ENCODE measurements around the gene IER5.

IER5 gene

DNA sequence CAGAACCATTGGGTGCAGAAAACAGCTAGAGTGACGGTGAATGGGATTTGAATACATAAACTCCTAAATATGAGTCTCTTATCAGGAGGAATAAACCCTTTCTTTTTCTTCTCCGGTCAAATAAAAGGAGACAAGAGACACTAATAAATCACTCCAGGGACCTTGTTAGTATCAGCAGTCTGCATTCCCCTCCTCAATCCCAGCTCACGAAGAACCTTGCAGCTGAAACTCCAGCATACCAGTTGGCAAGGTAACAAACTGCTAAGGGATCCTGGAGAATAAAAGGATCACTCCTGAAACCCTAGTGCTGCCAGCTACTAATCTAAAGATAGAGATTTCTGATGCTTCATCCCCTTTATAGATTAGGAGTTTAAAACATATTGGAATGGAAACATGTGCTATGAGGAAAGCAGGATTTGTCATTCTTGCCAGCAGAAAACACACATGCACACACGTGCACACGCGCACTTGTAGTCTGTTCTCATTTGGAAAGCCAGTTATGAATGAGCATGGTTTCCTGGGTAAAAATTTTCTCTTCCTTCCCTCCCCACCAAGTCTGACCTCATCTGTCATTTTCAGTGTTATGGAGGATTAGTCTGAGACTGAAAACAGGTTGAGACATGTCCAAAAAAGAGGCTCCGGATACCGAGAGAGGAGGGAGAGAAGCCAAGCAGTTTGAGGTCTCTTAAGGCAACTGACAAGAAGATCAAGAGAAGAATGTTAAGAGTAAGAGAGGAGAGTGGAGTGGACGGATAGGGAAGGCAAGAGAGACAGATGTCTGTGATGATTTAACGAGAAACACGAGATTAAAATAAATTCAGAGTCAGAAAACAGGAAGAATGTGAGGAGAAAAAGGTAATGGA, 10.9 kb downstream of the IER5 start:
- no peak for DNase-seq (ENCODE audit: low spot score)

DNA sequence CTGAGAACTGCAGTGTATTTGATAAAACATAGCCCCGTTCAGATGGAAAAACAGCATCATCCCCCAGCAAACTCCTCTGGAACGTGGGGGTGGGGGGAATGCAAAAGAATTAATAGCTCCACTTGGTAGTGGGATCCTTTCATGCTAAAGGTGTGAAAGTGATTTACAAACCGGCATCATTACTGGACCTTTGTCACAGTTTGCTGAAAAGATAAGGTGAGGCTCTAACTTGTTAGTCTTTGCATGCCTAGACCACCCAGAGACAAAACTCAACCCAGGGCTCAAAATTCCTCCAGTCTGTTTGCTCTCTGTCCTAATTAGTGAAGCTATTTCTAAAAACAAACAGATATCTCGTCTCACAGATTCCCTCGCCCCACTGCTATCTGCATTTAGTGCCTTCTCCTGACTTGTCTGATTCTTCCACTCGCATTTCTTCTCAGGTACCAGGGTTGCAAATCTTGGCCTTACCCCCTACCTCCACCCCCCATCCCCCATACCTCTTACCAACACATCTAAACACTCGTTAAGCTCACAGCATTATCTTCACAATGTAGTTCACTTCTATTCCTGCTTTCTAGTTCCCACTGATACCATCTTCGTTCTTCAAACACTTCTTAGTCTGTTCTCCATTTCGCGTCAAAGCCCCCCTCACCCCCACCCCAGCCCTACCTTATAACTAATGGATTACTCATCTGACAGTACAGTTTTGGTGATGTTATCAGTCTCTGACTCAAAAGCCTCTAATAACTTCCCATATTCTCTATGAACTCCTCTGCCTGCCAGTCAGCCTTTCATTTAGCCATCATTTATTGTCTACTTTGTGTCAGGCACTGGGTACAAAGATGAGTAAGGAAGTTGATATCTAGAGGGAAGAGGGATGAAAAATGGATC, 11.8 kb downstream of the IER5 start:
- DNase-seq (ENCODE audit: low spot score): no peak

DNA sequence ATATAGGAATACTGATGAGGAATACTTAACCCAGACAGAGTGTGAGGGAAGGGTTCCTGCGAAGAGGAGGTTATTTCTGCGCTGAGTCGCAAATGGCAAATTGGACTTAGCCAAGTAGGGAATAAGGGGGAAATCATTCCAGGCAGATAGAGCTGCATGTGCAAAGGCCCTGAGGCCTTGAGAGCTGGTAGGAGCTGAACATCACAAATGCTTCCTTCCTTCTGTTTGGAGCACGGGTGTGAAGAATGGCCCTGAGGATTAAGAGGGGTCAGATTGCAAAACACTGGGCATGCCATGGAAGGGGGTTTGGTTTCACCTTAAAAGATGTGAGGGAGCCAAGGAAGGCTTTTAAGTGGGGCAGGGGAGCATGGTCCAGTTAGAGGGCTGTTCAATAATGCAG, 12.4 kb downstream of the IER5 start:
- no peak for DNase-seq (ENCODE audit: low spot score)

DNA sequence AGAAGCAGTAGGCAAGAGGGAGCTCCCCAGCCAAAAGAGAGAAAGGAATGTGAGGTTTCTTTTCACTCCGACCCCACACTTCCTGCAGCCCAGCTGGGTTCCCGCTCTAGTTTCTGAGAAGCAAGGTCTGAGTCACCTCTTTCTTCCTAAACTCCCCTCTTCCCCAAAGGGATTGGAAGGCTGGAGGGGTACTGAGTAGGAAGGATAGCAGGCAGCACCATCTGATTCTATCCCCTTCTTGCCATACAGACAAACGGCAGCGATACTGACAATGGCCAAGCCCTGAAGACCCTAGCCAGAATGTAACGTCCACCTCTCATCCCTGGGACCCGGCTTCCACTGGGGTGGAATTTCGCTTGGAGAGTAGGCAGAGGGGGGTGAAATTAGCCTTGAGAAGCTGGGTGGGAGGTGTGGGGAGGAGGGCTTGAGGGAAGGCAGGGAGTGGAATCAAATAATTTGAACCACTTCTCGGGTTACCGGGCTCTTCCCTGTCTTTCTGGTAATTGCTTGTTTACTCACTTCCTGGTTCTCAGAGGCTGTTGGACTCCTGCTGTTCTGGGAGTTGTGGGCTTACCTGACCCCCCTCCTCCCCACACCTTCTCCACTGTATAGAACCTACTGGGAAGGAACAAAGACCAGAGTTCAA, 13.2 kb downstream of the IER5 start:
- DNase-seq (ENCODE audit: low spot score): no peak

DNA sequence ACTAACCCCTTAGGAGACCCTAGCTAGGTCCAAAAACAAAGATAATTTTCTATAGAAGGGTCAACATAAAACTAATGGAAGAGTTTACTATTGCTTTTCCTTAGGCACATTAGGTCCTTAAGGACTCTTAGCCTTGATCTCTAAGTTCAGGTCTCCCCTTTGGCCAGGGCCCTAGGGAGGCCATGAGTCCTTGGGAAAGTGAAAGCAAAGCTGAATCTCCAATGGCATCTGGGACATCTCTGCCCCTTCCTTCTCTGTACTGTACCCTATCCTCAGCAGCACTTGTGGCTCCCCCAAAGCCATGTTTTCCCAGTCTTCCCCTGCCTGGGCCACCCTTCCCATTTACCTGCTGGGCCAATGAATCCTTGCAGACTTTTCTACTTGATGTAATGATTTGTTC, 14.3 kb downstream of the IER5 start:
- DNase-seq (ENCODE audit: low spot score): no peak

DNA sequence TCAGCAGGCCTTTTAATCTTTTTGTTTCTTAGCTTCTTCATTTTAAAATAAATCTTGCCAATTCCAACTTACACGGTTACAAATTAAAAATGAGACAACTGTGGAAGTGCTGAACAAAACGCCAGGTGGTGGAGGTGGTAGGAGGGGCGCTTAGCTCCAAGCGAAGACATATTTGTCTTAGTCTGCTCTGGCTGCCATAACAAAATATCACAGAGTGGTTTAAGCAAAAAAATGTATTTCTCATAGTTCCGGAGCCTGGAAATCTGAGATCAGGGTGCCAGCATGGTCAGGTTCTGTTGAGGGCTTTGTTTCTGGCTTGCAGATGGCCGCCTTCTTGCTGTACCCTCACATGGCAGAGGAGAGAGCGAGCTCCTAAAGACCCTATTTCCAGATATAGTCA, 14.9 kb downstream of the IER5 start:
- DNase-seq (ENCODE audit: low spot score): no peak

DNA sequence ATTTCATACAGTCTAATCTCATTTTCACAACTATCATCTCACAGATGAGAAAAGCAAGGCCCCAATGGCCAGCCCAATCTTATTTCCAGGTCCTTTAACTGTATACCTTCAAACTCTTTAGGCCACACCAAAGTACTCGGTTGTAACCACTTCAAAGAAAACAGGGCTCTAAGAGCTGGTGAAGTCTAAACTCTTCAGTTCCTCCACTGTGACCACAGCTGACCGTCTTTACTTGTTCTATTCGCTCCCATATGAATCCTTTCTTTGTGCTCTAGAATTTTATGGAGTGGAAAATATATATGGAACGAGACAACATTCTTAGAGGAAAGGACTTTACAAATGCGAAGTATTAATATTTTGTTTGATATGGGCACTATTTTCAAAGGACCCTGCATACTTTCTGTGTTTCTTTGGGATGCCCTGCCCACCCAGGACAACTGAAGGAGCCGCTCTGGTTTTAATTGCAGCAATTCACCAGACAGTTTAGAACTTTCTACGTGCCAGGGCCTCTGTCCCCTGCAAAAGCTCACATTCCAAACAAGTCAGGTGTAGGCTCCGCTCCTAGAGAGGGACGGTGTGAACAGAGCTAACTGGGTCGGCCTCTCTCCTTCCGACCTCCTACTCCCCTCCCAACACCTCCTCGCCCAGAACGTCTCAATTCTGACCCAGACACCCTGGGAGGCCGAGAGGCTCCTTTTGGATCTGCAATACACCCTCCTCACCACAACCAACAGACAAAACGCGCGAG, 15.7 kb downstream of the IER5 start:
- no peak for DNase-seq (ENCODE audit: low spot score)

DNA sequence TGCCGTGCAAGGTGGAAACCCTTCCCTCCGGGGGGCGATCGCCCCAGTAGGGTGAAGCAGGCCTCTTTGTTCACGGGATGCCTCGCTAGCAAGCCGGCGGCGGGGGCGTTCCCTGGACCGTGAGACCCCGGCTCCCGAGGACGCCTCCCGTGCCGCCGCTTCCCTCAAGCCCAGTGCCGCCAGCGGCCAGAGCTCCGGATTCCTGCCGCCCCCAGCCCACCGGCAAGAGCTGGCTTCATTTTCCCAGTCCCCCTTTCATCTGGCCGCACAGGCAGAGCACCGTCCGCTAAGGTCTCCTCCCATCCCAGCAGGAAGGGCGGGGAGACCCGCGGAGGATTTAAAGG, 16.3 kb downstream of the IER5 start:
- DNase-seq (ENCODE audit: low spot score): peak; percentile 50

DNA sequence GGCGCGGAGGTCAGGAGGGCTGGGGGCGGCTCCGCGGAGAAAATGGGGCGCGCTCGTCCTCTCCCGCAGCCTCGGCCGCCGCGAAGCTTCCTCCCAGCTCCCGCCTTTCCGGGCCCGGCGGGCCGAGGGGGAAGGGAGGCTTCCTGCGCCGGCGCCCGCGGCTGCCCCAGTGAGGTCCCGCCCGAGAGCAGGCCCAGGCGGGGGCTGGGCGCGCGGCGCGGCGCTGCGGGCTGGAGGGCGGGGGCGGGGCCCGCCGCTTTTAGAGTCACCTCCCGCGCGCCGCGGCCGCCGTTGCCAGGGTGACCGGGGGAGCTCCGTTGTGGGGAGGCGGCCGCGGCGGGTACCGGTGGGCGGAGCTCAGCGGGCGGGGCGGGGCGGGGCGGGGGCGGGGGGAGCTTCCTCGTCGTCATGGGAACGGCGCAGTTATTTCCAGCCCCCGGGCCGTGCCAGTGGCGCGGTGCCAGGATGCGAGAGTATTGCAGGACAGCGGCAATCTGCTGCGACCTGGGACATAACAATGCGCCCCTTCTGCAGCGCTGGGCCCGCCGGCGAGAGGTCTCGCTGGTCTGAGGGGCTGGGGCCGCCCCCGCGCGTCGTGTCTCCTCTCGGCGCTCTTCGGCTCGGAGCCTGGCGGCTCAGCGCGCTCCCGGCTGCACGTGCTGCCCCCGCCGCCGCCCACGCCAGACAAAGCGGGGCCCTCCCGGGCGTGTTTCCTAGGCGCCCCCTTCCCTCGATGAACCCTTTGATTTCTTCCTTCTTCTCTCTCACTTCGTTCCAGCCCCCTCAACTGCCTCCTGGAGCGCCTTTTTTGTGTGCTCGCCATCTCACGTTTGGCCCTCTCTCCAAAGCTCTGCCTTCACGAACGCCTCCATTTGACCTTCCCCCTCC, 16.9 kb downstream of the IER5 start:
- peak; percentile 81 for DNase-seq (ENCODE audit: low spot score)

DNA sequence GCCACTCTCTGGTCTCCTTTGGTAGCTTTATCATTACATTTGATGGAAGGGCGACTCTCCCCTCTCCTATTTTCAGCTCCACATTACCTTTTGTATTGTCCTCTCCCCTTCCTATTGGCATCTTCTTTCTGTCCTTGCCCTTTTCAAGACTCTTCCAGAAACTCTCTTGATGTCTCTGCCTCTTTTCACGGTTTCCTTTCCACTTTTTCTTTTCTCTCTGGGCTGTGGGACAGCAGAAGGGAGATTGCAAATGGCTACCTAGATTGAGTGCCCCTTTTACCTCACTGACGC, 17.5 kb downstream of the IER5 start:
- DNase-seq (ENCODE audit: low spot score): no peak

DNA sequence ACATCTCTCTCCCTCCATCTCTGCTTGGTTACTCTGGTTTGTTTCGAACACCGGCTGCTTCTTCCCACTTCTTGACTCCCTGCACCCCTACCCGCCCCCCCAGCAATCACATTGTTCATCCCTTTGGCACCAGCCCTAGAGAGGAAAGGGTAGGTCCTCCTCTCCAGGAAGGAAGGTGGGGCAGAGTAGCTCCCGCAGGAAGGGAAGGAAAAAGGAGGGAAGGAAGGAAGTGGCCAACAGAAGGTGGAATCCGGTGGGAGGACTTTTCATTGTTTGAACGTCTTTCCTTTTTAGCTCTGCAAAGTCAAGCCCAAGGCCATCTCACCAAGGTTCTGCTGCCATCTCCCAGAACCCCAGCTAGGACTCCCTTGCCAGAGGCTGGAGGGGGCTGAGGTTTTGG, 18.0 kb downstream of the IER5 start:
- DNase-seq (ENCODE audit: low spot score): no peak

DNA sequence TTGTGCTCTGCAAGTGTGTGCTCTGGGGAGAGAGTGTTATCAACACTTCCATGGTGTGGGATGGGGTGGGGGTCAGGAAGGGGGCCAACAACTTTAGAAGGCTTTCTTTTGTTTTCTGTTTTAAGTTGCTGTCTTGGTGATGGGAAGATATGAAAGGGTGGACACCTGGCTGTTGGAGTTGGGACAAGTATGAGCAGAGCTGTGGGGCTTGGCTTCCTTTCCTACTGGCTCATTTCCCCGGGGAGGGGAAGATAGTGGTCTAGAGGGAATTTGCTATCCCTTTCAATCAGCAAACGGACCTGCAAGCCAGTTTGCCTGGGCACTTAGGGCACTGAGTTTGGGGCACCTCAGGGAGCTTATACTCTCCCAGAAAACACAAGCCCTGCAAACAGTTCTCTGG, 19.2 kb downstream of the IER5 start:
- no peak for DNase-seq (ENCODE audit: low spot score)

DNA sequence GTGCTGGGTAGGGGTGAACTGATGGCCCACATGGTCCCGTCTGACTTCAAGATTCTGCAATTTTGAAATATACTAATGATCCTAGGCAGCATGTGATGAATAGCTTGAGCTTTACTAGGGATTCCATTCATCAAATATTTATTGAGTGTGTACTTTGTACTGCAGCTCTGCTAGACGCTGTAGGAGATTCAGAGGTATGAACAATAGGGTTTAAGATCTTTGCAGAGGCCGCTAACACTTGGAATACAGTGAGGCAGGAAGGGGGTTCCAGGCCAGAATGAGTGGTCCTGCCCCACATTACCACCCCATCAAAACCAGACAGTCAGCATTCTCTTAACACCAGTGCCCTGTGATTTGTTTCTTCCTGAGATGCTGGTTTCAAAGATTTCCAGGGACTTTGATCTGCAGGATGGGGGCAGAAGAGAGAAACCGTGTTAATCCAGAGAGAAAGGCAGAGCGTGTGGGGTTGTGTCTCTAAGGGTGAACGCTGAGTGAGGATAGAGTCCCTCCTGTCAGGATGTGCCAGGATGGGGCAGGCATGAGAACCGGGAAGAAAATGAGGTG, 19.9 kb downstream of the IER5 start:
- DNase-seq (ENCODE audit: low spot score): no peak

DNA sequence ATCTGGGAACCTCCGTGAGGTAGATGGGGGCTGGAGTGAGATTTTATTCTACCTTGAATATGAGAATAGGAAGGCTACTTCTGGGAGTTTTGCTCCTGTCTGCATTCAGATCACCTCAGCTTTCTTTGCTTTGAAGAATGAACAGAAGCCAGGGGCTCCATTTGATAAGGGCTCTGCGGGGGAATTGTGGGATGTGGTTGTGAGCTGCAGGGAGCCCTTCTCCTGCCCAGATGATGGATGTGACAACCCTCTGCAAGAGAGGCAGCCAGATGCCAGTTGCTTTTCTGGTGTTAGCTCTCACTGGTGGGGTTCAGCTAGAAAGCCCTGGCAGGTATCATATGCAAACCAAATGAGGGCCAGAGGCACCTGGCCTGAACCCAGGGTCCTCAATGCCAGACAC, 21.5 kb downstream of the IER5 start:
- no peak for DNase-seq (ENCODE audit: low spot score)

DNA sequence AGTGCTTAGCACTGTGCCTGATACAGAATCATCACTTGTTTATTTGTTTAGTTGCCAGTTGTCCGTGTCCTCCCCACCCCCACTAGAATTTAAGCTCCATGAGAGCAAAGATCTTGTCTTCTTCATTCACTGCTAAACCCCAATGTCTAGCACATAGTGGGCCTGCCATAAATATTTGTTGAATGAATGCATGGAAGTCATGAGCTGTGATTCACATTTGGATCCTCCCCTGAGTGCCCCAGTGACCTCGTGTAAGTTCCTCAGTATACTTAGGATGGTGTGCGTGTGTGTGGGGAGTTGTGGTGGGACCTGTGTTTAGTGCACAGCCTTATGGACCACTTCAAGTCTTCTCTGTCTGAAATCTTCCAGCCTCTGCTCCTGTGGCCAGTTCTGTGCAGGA, 23.1 kb downstream of the IER5 start:
- DNase-seq (ENCODE audit: low spot score): no peak

DNA sequence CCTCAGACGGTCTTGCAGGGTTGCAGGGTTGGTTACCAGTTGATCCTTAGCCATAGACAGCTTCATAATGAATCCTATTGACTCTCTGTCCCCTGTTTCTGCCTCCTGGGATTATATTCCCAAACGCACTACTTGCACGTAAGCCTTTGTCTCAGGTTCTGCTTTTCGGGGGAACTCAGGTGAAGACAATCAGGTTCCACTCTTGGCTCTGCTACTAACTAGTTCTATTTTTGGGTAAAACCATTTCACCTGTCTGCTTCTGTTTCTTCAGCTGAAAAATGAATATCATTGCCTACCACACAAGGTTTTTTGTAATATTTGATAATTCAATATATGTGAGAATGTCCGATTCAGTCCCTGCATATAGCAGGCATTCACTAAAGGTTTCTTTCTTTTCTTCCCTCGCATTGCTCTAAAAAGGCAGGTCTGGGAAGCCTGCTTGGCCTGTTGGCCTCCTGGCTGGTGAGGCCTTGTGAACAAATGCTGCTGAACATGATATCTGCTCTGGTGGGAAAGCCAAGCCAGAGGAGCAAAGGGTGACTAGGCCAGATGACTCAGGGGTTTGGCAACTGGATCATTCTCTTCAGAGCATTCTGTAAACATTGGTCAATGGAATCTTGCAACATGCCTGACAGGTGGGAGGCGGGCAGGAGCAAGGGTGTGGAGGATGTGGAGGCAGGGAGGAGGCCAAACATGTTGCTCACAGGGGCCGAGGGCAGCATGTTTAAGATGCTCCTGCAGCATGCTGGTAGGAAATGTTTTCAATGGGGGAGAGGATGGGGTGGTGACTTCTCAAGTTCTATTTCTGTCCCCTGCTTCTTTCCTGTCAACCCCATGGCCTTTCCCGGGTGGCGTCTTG, 23.8 kb downstream of the IER5 start:
- DNase-seq (ENCODE audit: low spot score): peak; percentile 83

DNA sequence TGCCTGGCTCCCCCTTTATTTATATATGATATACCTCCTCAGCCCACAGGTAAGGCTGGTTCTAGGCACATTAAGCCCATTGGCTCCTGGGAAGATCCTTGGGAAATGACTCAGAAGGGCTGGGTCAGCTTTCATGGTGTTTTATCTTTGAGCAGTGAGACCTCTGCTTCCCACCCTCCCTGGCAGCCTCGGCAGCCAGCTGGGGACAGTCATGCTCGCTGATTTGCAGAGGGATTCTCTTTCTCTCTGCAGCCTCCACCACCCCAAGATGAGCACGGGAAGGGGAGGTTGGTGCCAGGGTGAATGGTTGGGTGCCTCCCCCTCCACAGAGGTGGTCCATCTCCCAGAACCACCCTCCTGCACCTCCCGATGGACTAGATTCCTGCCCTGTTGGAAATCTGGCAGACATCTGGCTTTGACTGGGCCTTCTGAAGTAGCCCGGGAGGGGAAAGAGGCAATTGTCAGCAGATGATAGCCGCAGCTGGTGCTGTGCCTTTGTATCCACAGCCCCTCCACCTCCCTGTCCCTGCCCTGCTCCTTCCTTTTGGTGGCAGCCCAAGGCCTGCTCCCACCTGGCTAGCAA, 24.6 kb downstream of the IER5 start:
- DNase-seq (ENCODE audit: low spot score): no peak

DNA sequence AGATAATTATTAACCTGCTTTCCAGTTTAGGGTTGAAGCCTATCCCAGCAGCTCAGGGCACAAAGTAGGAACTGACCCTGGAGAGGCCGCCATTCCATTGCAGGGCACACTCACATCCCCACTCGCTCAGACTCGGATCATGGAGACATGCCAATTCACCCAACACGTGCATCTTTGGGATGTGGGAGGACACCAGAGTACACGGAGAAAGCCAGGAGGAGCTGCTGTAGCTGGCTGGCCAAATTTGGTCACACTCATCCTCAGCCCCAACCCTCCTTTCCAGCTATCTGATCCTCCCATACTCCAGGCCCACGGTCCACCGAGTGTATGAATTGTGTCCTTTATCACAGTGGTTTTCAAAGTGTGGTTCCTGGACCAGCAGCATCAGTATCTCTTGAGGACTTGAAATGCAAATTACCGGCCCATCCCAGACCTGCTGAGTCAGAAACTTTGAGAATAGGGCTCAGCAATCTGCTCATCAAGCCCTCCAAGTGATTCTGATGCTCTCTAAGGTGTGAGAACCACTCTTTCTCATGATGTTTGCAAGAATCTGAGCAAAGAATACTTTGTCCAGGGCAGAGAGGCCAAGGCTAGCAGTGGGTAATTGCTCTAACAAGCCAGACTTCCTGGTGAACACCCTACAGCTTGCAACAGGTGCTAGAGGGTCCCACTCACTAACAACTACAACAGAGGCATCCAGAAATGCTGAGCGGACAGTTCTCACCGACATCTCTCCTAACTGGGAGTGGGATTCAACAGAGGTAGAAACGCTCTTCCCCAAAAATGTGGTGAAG, 26.3 kb downstream of the IER5 start:
- DNase-seq (ENCODE audit: low spot score): no peak

DNA sequence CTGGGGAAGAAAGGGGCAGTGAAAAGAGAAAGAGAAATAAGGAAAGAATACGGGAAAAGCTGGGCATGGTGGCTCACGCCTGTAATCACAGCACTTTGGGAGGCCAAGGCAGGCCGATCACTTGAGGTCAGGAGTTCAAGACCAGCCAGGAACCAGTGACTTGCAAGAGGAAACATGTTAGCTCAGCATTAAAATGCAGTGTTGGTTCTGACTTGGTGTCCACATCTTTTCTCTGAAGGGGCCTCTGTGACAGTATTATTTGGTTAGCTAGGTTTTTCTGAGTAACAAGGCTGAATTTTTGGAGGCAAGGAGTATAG, 26.8 kb downstream of the IER5 start:
- DNase-seq (ENCODE audit: low spot score): no peak

All from HuH-7.5 (cell line).